Measurements from ENCODE around the gene MAN1C1. TPM values are rescaled to one million over a fixed set of nuclear protein-coding genes. Genes with fewer than 3 reads are reported as not detected.

The MAN1C1 gene
- total RNA-seq, 2 donors from 2014 or later = 2.7 to 4.3 TPM

GRCh38 chr1:25644962-25645361 lies 28.4 kb downstream of the MAN1C1 start:
- no peak for TF ChIP-seq CTCF (IDR thresholded peaks at IDR 0.05)
- no peak overlapping the region for H3K27ac ChIP-seq
- no peaks in the 10 kb centered on the region for H3K4me1 ChIP-seq
- DNase-seq = no peak
- no peaks in the 10 kb centered on the region for H3K9me3 ChIP-seq
- H3K4me3 ChIP-seq = no peak overlapping the region
- no peaks in the 10 kb centered on the region for H3K27me3 ChIP-seq
- no peak overlapping the region for H3K9ac ChIP-seq (ENCODE audit: low read depth in 2 of 2, low read length in 2 of 2)
- no peaks in the 10 kb centered on the region for H3K36me3 ChIP-seq
- intact Hi-C loops (cut with DNase I) = no loop called here

GRCh38 chr1:25645637-25646400 lies 29.2 kb downstream of the MAN1C1 start:
- H3K9ac ChIP-seq (ENCODE audit: low read depth in 2 of 2, low read length in 2 of 2) = no peak overlapping the region
- H3K4me1 ChIP-seq = no peaks in the 10 kb centered on the region
- H3K9me3 ChIP-seq = no peaks in the 10 kb centered on the region
- H3K4me3 ChIP-seq = no peak overlapping the region
- no peak overlapping the region for H3K27ac ChIP-seq
- TF ChIP-seq CTCF (IDR thresholded peaks at IDR 0.05) = no peak
- intact Hi-C loops (cut with DNase I) = no loop called here
- H3K36me3 ChIP-seq = no peaks in the 10 kb centered on the region
- no peak for DNase-seq
- H3K27me3 ChIP-seq = no peaks in the 10 kb centered on the region

GRCh38 chr1:25647106-25647505 lies 30.5 kb downstream of the MAN1C1 start:
- Histone ChIP-seq H3K9ac (ENCODE audit: low read depth in 2 of 2, low read length in 2 of 2) (no peak overlapping the region), H3K4me3 (no peak overlapping the region), H3K9me3 (no peaks in the 10 kb centered on the region), H3K27me3 (no peaks in the 10 kb centered on the region), H3K27ac (no peak overlapping the region), H3K36me3 (no peaks in the 10 kb centered on the region), H3K4me1 (no peaks in the 10 kb centered on the region)
- TF ChIP-seq CTCF (IDR thresholded peaks at IDR 0.05) = no peak
- DNase-seq = no peak
- intact Hi-C loops (cut with DNase I) = no loop called here

GRCh38 chr1:25647863-25648262 lies 31.3 kb downstream of the MAN1C1 start:
- H3K27ac ChIP-seq = no peak overlapping the region
- H3K36me3 ChIP-seq = no peaks in the 10 kb centered on the region
- H3K27me3 ChIP-seq = no peaks in the 10 kb centered on the region
- DNase-seq = peak; percentile 13
- no peak overlapping the region for H3K9ac ChIP-seq (ENCODE audit: low read depth in 2 of 2, low read length in 2 of 2)
- no peaks in the 10 kb centered on the region for H3K4me1 ChIP-seq
- intact Hi-C loops (cut with DNase I) = no loop called here
- no peak overlapping the region for H3K4me3 ChIP-seq
- no peak for TF ChIP-seq CTCF (IDR thresholded peaks at IDR 0.05)
- H3K9me3 ChIP-seq = no peaks in the 10 kb centered on the region

GRCh38 chr1:25648681-25649440 lies 32.3 kb downstream of the MAN1C1 start:
- H3K9me3 ChIP-seq = no peaks in the 10 kb centered on the region
- H3K4me3 ChIP-seq = no peak overlapping the region
- H3K9ac ChIP-seq (ENCODE audit: low read depth in 2 of 2, low read length in 2 of 2) = no peak overlapping the region
- intact Hi-C loops (cut with DNase I) = no loop called here
- TF ChIP-seq CTCF (IDR thresholded peaks at IDR 0.05) = no peak
- H3K27me3 ChIP-seq = no peaks in the 10 kb centered on the region
- no peaks in the 10 kb centered on the region for H3K36me3 ChIP-seq
- DNase-seq = no peak
- H3K27ac ChIP-seq = no peak overlapping the region
- no peaks in the 10 kb centered on the region for H3K4me1 ChIP-seq
